Activated CD8-positive, alpha-beta memory T cell treated with anti-CD3 and anti-CD28 coated beads for 24 hours (primary cell): Measurements from ENCODE around the gene FBXL20.
"Not testable (repeated sequence)": the region's sequence is repeated elsewhere in the genome, so short reads cannot be mapped to it uniquely, and the experiment has no call there.

Experiments
- DNase-seq: peaks from one replicate; pipeline ENCODE4 v3.0.0-alpha.2; 2020

The FBXL20 gene

DNA sequence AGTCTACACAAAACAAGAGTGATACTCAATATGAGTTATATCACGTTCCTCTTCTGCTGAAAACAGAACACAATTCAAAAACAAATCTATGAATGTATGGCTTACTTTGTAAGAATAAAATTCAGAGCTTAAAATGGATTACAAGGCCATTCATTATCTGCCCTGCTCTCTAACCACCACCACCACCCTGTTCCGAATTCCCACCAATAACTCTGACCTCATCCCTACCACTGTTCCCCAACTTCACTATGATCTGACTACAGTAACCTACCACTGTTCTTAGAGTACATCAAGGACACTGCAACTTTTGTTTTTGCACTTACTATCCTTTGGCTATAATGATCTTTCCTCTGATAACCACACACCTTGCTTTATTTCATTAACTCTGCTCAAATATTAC, 21.3 kb downstream of the FBXL20 start:
- DNase-seq = no peak

DNA sequence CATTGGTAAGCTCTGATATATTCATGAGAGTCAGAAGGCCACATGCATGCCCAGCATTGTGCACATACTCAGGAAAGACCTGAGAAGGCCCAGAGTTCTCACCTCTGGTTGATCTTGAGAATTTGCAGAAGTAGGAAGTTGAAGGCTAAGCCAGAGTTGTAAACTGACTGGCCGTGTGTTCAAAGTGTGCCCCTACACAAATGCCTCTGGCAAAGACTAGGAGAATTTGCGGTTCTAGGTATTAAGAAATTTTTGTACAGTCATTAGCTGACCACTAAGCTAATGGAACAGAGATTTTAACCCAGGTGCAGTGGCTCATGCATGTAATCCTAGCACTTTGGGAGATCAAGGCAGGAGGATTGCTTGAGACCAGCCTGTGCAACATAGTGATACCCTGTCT, 25.0 kb downstream of the FBXL20 start:
- no peak for DNase-seq

DNA sequence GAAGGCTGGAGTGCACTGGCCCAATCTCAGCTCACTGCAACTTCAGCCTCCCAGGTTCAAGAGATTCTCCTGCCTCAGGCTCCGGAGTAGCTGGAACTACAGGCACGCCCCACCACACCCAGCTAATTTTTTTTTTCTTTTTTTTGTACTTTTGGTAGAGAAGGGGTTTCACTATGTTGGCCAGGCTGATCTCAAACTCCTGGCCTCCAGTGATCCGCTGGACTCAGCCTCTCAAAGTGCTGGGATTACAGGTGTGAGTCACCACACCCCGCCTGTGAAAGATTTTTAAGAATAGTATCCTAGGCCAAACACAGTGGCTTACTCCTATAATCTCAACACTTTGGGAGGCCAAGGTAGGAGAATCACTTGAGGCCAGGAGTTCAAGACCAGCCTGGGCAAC, 33.6 kb downstream of the FBXL20 start:
- not testable (repeated sequence) for DNase-seq

DNA sequence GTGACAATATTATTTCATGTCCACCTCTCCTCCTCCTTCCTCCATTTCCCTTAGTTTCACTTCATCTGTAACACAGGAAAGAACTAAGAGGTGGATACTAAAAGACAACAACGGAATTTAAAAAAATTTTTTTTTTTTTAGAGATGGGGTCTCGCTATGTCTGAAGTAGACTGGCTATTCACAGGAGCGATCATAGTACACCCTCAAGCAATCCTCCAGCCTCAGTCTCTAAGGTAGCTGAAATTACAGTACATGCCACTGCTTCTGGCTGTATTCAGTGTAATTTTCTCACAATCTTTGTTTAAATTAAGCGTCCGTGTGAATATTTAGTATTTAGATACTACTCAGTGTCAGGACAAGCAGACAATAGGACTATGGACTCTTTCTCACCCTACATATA, 35.6 kb downstream of the FBXL20 start:
- DNase-seq = no peak

DNA sequence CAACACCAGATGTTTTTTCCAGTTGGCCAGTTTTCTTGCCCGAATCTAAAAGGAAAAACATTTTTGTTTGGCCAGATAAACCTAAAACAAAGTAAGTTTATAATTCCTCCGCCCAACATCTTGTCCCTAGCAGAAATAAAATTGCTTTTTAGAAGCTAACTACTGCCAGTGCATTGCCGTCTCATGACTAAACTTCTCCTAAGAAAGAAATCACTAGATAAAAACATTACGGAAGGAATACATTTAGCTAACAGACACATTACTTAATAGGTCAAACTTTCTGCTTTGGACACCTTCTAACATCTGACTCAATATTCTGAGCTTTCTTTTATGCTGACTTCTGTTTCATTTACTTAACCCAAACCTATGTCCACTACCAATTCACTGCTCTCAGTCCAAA, 36.2 kb downstream of the FBXL20 start:
- no peak for DNase-seq

DNA sequence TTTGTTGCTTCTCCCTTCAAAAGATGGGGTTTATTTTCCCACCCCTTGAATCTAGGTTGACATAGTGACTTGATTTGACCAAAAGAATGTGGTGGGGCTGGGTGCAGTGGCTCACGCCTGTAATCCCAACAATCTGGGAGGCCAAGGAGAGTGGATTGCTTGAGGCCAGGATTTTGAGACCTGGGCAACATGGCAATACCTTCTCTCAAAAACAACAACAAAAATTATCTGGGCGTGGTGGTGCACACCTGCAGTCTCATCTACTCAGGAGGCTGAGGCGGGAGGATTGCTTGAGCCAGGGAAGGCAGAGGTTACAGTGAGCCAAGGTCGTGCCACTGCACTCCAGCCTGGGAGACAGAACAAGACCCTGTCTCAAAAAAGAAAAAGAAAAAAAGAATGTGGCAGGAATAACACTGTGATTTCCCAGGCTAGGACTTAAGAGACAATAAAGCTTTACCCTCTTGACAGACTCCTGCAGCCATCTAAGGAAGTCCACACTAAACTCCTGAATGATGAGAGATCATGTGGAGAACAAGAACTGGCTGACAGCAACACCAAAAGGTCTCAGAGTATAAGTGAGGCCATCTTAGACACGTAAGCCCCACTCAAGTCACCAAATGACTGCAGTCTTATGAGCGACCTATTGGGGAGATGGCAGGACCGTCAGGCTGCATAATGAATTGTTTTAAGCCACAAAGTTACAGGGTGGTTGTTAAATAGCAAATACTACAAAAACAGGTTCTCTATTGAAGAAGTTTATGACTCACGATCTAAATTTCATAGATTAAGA, 37.0 kb downstream of the FBXL20 start:
- DNase-seq = no peak

DNA sequence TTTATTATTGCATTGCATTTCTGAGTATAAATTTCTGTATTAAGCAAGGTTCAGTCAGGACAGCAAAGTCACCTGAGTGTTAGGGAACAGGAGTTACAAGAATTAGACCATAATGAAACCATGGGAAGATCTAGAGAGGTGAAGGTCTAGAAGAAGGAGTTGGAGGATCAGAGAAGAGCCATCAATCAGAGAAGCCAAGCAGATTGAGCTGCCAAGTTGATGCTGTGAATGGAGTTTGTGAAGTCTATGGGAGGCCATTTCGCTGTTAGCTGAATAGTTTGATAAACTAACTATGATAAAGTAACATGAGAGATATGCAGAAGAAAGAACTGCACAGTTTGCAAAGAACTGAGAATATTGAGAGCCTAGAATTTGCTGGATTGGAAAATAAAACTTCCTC, 40.4 kb downstream of the FBXL20 start:
- no peak for DNase-seq

DNA sequence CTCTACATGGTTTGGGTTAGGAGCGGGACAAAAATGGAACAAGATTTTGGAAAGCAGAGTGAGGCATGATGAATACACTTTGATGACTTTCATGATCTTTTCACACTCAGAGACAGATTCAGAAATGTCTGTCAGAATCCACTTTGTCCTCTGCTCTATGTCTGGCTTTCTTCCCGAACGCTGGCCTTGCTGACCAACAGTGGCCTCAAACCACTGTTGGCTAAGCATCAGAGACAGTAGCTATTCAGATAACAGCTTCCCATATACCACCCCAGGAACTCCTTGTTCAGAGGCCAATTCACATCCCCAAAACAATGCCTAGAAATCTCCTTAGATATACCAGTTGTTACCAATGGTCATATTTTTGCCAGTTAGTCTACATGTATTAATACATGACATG, 40.9 kb downstream of the FBXL20 start:
- DNase-seq = no peak

DNA sequence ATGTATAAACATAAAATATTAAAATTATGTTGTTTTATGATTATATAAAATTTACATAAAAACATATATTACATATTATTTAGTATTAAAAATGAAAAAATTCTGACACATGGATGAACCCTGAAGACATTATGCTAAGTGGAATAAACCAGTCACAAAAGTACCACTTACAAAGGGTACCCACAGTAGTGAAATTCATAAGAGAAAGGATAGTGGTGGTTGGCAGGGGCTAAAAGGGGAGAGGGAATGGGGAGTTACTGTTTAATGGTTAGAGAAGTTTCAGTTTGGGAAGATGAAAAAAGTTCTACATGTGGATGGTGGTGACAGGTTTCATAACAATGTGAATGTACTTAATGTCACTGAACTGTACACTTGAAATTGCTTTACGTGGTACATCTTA, 41.4 kb downstream of the FBXL20 start:
- no peak for DNase-seq

DNA sequence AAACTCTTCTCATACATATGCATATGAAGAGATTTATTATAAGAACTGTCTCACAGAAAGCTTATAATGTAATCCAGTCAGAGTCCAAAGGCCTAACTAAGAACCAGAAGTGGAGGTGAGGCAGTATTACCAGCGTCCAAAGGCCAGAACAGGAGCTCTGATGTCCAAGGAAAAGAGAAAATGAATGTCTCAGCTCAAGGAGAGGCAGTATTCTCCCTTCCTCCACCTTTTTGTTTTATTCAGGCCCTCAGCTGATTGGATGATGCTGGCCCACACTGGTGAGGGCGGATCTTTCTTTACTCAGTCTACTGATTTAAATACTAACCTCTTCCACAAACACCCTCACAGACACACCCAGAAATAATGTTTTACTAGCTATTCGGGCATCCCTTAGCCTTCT, 43.4 kb downstream of the FBXL20 start:
- DNase-seq = no peak

DNA sequence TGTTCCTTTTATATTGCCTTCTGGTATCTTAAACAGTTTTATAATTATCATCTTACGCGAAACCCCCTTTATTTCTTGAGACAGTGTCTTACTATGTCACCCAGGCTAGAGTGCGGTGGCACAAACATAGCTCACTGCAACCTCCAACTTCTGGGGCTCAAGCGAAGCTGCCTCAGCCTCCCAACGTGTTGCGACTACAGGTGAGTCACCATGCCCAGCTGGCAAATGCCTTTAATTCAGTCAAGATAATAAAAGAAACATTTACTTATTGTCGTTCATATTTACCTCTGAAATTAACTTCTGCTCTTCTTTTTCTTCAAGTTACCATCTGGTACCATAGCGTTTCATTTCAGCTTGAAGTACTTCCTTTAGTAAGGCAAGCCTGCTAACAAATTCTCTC, 43.9 kb downstream of the FBXL20 start:
- DNase-seq = no peak

DNA sequence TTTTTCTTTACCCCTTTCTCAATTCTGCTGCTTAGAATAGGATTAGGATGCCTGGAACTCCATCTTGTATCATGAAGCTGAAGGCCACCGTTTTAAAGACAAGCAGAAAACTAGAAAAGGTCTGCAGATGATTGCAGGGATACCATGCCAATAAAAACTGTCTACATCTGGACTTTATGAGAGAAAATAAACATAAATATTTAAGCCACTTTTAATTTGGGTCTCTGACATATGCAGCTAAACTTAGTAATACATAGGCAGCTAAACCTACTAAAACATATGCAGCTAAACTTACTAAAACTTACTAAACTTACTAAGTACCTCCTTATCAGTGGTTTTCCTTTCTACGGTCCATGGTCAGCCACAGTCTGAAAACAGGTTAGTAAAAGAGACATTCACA, 48.4 kb downstream of the FBXL20 start:
- DNase-seq = no peak

DNA sequence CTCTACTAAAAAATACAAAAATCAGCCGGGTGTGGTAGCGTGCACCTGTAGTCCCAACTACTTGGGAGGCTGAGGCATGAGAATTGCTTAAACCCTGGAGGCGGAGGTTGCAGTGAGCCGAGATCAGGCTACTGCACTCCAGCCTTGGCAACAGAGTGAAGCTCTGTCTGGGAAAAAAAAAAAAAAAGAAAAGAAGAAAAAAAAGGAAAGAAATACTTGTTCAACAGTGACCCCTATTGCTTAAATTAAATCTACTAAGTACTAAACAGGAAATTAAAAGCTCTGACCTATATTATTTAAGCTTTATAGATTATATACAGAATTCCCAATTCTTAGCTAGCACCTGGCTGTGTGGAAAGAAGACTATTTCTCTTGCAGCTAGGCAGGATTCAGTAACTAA, 48.9 kb downstream of the FBXL20 start:
- no peak for DNase-seq

DNA sequence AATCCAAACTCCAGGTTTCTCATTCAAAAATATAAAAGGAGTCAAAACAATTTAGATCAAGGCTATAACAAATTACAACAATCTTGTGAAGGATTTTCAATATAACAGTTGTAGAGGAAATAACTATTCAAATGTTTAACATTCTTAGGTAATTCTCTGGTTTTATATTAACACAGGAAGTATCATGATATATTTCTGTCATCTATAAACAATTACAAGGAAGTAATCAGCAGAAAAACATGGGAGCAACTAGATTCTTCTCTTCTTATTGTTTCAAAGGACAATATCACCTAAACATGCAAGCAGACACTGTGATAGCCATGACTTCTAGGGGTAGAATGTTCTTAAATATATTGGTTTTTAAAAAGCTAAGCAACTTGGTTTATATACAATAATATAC, 49.9 kb downstream of the FBXL20 start:
- DNase-seq = no peak

DNA sequence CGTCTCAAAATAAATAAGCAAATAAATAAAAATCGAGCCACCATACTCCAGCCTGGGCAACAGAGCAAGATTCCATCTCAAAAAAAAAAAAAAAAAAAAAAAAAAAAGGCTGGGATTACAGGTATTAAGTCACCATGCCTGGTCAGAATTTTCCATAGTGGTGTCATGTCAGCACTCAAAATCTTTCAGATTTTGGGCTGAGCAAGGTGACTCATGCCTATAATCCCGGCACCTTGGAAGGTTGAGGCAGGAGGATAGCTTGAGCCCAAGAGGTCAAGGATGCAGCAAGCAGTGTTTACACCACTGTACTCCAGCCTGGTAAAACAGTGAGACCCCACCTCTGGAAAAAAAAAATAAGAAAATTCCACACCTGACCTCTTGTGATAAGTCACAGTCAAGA, 52.2 kb downstream of the FBXL20 start:
- no peak for DNase-seq

DNA sequence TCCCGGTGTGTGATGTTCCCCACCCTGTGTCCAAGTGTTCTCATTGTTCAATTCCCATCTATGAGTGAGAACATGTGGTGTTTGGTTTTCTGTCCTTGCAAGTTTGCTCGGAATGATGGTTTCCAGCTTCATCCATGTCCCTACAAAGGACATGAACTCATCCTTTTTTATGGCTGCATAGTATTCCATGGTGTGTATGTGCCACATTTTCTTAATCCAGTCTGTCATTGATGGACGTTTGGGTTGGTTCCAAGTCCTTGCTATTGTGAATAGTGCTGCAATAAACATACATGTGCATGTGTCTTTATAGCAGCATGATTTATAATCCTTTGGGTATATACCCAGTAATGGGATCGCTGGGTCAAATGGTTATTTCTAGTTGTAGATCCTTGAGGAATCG, 54.6 kb downstream of the FBXL20 start:
- DNase-seq = not testable (repeated sequence)

DNA sequence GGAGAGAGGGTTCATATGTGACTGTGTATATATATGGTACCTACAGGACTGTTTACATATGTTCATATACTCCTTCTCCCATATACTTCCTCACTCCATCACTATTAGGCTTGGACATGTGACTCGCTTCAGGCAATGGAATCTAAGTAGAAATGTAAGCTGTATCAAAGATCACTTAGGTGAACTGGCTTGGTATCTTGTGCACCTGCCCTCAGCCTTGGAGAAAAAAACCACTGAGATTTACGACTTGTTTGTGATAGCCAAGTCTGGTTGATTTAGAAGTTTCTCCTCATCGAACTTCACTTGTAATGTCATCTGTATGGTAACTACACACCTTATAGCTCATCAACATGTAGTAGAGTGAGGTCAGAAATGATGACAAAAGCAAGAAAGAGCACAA, 59.9 kb downstream of the FBXL20 start:
- no peak for DNase-seq

DNA sequence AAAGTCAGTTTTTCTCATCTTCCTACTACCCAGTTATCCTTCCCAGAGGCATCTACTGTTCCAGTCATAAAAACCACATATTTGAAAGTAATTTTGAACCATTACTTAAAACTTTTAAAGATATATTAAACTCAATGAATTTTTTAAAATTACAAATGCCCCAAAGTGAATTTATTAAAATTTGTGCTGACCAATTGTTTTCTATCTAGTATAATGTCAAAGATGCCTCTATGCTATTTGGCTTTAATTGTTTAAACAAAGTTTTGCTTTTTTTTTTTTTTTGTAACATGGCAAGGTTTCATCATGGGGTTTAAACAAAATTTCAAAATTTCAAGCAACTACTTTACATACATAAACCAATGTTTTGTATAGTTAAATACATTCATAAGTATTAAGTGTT, 60.7 kb downstream of the FBXL20 start:
- no peak for DNase-seq

DNA sequence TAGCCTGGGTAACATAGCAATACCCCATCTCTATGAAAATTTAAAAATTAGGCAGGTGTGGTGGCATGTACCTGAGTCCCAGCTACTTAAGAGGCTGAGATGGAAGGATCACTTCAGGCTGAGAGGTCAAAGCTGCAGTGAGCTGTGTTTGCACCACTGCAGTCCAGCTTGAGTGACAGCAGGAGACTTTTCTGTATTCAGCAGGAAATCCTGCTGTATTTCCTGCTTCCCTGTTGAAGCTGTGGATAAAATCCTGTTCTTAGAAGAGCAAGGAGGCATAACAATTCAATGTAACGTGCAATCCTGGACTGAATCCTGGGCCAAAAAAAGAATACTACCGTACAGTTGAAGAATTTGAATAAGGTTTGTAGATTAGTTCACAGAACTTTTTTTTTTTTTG, 62.2 kb downstream of the FBXL20 start:
- DNase-seq = no peak

DNA sequence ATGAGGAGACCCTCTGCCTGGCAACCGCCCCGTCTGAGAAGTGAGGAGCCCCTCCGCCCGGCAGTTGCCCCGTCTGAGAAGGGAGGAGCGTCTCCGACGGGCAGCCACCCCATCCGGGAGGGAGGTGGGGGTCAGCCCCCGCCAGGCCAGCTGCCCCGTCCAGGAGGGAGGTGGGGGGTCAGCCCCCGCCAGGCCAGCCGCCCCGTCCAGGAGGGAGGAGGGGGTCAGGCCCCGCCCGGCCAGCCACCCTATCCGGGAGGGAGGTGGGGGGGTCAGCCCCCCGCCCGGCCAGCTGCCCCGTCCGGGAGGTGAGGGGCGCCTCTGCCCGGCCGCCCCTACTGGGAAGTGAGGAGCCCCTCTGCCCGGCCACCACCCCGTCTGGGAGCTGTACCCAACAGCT, 63.8 kb downstream of the FBXL20 start:
- DNase-seq = not testable (repeated sequence)

DNA sequence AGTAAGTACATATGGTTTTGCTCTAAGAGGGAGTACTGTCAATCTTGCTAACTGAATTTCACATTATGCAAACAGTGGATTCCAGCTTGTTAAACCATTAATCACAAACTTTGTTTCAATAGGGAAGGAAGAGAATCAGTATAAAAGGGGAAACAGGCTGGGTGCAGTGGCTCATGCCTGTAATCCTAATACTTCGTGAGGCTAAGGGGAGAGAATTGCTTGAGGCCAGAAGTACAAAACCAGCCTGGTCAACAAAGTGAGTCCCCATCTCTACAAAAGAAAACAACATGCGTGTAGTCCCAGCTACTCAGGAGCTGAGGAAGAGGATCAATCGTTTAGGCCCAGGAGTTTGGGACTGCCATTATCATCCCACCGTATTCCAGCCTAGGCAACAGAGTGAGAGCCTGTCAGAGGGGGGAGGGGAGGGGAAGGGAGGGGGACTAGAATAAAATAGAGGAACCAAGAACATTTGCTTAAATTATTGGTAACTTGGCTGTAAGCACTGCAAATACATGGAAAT, 65.7 kb downstream of the FBXL20 start:
- DNase-seq = no peak

DNA sequence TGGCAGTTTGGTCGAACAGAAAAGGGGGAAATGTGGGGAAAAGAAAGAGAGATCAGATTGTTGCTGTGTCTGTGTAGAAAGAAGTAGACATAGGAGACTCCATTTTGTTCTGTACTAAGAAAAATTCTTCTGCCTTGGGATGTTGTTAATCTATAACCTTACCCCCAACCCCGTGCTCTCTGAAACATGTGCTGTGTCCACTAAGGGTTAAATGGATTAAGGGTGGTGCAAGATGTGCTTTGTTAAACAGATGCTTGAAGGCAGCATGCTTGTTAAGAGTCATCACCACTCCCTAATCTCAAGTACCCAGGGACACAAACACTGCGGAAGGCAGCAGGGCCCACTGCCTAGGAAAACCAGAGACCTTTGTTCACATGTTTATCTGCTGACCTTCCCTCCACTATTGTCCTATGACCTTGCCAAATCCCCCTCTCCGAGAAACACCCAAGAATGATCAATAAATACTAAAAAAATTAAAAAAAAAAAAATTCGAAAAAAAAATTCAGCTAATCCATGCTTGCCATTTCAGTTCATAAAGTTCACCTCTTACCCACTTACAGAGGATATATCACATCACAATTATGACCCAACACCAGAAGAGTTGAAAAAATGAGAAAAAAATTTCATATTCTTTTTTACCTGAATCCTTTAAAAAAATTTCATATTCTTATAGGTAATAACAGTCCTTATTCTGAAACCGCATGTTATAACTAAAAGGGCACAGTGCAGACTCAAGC, 67.2 kb downstream of the FBXL20 start:
- not testable (repeated sequence) for DNase-seq

DNA sequence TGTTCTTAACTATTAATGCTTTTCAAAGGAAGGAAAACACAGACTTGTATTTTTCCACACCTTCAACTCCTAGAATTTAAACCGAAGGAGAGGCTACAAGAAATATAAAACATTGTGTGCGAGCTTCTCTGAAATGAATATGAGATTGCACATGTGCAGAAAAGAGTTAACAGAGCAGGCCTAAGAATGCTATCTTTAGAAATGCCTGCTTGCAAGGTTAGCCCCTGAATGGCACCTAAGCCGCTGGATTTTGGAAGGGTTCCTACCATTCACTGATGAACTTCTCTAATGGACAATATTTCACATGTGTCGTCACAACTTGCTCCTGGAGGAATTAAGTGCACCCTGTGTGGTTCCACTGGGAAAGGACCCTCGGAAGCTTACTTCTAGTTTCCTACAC, 69.3 kb downstream of the FBXL20 start:
- DNase-seq = no peak

DNA sequence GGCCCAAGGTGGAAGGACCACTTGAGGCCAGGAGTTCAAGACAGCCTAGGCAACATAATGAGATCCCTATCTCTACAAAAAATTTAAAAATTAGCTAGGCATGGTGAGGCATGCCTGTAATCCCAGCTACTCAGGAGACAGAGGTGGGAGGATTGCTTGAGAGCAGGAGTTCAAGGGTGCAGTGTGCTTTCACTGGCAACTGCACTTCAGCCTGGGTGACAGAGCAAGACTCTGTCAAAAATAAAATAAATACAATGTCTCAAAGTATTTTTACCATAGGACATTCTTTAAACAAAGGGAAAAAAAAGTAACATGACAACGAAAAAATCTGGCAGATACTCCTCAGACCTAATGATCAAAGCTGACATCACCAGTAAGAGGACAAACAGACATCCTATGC, 72.6 kb downstream of the FBXL20 start:
- DNase-seq = no peak

DNA sequence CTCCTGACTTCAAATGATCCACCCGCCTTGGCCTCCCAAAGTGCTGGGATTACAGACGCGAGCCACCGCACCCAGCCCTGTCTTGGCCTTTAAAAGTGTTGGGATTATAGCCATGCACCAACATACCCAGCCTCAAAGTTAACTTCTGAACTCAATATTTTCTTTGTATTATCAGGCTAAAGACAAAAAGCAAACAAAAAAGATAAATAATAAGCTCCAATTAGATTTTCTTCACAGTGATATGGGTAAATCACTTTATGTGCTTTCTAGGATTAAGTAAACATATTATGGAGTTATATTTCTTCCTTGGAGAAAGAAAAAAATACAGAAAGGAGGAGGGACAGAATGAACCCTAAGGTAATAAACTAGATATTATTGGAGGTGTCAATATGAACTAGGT, 74.3 kb downstream of the FBXL20 start:
- DNase-seq = no peak
